GM19468 (cell line): ENCODE data around the gene CELSR2.
"Not testable (repeated sequence)": the region's sequence is repeated elsewhere in the genome, so short reads cannot be mapped to it uniquely, and the experiment has no call there.

Experiments used
- ATAC-seq: cut with Tn5 transposase; IDR thresholded peaks from one replicate; pipeline ENCODE4 v1.9.1; 2021; ENCODE audit warnings: mild to moderate bottlenecking, moderate library complexity, moderate number of reproducible peaks; ENCODE audit not compliant: unreplicated experiment; ENCODE audit errors: extremely low read depth

CELSR2 gene

DNA sequence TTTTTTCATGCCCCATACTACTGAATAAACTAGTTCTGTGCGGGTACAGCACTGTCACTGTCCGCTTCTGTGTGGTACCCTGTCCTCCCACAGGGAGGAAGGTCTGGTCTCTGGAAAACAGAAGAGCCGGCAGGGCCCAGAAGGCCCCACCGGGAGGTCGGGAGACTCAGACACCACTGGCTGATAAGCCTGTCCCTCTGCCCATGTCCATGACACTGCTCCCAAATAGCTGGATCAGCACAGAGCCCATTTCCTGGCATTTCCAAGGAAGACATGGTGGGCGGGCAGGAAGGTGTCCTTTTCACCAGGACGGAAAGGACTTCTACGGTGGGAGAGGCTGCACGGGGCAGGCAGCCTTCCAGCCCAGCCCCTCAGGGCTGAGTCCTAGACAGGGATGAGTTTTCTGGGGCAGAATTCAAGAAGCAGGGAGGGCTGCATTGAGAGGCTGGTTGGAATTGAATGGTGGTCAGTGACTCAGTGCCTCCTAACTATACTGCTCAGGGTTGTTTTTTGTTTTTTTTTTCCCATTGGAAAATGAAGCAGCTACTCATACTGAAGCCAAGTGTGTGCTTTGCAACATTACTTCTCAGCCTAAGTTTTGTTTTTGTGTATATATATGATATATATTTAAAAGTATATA, 26.5 kb downstream of the CELSR2 start:
- ATAC-seq: no peak

DNA sequence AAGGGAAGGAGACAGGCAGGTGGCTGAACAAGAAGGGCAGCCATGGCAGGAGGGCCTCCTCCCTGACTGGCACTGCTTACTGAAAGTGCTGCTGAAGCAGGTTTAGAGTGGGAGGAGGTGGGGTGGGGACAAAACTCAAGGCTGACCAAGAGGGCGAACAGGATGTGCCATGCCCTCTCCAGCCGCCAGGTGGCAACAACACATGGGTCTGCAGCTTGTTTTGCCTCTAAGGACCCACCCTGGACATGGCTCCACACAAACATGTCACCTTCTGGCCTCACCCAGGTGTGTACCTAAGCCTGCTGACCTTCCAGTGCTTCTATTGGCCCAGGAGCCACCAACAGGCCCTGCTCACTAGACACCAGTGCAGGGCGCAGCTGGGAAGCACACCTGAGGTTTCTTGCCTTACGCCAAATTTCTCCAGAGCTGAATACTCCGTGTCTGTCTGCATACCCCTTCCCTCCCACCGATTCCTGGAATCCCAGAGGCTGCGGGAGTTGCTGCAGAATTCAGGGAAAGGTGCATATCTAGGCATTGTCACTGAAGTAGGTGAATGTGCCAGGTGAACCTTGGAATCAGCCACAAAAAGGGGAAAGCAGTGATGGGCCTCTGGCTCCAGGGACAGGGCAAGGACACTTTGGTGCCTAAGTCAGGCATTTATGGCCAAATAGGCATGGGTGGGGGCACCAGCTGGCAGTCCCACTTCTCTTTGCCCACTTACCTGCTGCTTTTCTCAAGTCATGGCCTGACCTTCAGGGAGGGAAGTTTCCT, 28.3 kb downstream of the CELSR2 start:
- no peak for ATAC-seq

DNA sequence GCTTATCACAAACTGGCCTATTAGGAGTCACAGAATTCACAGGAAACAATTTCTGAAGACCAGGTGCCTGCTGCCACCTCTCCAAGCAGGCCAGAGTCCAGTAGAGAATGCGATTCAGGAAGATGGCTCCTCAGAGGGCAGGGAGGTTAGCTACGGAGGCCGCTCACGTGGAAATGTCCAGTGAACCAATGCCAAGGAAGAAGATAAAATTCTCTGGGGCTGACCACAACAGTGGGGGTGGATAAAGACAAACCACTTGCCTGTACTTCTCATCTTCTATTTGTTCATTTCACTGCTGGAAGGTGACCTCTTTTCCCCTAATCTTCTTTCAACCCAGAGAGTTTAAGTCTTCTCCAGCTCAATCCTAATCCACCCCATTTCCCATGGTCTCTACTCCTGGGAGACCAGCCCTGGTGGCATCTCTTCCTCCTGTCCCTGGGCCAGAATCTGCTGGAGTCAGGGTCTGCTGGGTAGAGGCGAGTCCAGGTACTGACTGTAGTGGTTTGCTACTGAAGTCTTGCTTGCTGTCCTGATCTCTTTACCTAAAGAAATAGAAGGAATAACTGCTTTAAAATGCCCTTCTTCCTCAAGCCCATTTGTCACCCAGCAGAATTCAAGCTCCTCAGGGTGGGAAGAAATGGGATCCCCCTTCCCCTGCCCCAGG, 30.4 kb downstream of the CELSR2 start:
- no peak for ATAC-seq

DNA sequence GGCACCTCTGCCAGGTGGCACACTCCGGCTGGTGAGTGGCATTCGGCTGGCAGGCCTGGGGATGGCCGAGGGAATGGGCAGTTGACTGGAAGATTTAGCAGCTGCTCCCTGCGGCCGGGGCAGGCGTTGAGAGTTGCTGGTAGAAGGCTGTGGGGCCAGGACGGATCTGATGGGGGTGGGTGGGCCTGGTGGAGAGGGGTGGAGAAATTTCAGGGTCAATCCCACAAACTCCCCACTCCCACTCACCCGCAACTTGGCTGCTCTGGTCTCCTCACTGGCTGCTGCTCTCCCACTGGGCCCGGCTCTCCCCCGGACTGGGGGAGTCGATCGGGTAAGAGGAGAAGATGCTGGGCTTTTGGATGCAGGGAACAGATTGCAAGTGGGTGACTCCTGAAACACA, 31.5 kb downstream of the CELSR2 start:
- no peak for ATAC-seq

DNA sequence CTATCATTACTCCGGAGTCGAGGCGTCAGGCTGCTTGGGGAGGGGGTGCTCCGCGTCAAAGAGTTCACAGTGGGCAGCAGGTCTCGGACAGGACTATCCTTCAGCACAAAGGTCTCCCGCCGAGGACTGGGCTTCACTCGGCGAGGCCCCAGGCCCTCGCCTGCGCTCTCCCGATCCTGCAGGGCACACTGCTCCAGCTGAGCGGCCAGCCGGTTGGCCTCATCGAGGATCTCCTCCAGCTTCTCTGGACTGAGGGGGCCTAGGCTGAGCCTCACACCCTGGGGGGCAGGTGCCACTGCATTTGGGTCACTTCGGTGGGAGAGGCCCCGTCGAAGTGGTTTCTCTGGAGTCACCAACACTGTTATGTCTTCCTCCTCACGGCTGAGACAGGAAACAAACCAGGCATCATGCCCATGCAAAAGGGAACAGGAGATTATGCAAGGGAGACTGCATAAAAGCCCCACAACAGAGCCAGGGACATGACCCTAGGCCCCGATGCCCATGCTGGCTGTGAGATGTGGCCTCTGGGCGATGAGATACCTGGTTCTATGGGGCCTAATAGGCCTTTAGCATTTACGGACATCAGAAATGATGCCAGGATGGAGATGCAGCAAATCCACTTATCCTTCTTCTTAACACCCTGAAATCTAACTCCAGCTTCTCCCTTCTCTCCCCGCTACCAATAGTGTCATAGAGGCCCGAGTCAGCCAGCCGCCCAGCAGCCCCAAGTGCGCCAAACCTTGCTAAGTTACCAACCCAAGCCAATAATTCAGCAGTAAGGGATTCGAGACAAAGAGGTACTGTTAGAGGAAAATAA, 32.5 kb downstream of the CELSR2 start:
- no peak for ATAC-seq

DNA sequence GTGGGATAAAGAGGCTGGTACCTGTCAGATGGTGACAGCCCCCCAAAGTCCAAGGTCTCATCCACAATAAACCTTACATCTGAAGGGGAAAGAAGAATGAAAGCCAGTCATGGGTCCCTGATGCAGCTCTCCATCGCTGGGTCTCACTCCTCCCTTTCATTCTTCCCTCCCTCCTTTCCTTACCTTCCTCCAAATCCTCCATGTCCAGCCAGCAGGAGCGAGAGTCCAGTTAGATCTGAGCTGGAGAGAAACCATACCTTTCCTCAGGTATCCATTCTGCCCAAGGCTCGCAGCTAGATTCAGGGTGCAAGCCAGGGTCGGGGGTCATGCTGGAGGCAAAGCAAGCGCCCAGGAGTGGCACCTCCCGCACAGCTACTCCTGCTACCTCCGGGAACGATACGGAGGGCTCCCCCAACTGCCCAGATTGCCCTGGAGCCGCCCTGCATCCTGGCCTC, 33.2 kb downstream of the CELSR2 start:
- ATAC-seq: no peak

DNA sequence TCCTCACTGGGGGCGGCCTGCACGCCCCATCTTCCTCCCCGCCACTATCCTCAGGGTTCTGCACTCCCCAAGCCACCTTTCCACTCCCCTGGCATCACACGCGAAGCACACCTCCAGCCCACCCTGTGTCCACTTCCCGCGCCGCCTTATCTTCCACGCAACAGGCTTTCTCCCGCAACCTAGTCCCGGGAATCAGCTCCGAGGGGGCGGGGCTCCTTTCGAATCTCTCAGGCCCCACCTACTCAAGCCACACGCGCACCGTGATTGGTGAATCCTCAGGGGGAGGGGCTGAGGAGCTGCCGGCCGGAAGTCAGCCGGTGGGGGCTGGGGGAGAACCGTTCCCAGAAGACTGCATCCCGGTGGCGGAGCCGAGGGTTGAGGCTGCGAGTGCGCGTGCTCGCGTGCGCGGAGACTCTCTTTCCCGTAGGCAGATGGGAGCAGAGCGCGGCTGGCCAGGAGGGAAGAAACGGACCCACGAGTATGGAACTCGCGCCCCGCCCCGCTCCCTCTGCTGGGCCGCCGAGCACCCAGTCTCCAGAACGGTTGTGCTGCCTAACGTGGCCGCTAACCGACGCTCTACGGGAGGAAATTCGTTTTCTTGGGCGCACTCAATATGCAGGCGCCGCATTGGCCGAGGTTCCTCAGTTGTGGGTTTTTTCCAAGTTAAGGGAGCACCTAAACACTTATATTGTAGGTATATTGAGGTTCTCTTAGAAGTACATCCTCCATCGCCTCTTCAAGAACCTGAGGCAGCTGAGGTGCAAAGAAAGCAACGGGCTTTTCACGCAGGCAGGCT, 33.8 kb downstream of the CELSR2 start, which contains the start of gene PSRC1:
Gene PSRC1, minus strand, starts transcription at position 194 of the 796 bp plus-strand sequence.
- peak; percentile 53 for ATAC-seq

DNA sequence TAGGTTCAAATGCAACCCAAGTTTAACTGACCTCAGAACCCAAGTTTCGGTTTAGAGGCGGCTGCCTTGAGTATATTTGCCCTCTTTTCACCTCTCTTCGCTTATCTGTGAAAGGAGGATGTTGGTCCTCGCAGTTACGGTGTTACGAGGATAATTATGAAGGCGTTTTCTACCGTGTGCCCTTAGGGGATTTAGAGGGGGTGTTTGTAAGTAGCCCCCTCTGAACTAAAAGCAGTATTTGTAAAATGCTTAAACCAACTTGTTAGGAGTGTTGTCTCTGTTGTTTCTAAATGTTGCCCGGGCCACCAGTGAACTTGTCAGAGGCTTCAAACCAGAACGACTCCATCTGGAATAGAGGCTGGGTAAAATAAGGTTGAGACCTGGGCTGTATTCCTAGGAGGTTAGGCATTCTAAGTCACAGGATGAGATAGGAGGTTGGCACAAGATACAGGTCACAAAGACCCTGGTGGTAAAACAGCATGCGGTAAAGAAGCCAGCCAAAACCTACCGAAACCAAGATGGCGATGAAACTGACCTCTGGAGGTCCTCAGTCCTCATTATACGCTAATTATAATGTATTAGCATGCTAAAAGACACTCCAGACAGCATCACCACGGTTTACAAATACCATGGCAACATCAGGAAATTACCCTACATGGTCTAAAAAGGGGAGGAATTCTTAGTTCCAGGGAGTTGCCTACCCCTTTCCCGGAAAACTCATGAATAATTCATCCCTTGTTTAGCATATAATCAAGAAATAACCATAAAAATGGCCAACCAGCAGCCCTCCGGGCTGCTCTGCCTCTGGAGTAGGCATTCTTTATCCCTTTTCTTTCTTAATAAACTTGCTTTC, 34.6 kb downstream of the CELSR2 start:
- no peak for ATAC-seq

DNA sequence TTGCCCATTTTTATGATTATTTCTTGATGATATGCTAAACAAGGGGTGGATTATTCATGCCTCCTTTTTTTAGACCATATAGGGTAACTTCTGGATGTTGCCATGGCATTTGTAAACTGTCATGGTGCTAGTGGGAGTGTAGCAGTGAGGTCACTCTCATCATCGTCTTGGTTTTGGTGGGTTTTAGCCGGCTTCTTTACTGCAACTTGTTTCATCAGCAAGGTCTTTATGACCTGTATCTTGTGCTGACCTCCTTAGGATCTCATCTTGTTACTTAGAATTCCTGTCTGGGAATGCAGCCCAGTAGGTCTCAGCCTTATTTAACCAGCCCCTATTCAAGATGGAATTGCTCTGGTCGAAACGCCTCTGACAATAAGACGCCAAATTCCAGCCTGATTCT, 37.4 kb downstream of the CELSR2 start:
- not testable (repeated sequence) for ATAC-seq

DNA sequence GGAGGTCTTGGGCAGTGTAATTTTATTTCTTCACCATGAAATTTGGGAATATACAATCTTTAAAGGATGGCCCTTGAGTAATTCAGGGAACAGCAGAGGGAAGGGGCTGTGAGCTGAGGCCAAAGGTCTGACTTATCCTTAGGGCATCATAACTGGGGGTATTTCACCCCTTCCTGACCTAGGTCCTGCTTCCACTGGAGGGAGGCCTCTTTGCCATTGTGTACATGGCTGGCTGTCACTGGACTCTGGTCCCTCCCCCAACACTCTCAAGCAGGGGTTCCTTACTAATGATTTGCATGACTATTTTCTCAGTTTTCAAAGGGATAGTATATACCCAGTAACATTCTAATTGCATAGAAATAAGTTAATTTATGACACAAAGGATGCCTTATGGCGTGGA, 40.8 kb downstream of the CELSR2 start:
- ATAC-seq: no peak

DNA sequence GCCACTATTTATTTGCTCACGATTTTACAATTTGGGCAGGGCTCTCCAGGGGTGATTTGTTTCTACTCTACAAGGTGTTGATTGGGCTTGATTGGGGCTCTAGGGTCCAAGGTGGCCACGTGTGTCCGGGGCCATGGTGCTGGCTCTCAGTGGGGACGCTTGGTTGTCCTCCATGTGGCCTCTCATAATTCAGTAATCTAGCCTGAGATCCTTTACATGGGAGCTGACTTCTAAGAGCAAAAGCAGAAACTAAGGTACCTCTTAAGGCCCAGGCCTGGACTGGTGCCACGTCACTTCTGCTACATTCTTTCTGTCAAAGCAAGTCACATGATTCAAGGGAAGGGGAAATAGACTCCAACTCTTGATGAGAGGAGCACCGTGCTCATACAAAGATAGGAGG, 41.7 kb downstream of the CELSR2 start:
- no peak for ATAC-seq

DNA sequence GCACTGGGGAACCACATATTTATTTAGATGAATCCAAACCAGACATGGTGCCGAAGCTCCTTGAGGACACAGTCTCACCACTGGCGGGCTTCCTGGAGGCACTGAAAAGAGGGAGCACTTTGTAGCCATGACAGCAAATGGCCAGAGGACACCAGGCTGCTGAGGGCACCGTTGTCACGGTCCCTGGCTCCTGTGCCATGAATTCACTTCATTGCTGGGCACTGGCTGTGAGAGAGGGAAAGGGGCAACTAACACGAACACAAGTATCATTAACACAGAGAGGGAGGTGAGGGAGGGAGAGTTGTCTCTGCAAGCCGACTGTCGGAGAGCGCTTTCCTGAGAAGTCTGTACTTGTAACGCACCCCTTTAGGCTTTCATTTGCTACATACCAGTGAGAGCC, 43.0 kb downstream of the CELSR2 start:
- no peak for ATAC-seq

DNA sequence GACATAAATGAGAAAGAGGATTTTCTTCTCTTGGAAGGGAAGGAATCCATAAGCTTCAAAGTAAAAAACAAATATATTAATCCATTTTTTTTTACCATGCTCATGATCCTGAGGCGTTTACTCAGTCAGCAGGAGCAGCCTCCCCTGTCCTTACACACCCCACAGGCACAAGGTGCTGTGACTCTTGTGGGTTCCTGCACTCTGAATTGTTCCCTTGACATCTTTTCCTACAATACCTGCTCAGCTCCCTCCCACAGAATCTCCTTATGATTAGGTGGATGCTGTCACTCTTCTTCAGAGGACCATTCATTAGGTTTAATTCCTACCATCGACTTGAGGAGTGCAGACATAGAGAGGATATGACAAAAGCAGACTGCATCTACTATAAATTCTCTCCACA, 43.7 kb downstream of the CELSR2 start:
- no peak for ATAC-seq

DNA sequence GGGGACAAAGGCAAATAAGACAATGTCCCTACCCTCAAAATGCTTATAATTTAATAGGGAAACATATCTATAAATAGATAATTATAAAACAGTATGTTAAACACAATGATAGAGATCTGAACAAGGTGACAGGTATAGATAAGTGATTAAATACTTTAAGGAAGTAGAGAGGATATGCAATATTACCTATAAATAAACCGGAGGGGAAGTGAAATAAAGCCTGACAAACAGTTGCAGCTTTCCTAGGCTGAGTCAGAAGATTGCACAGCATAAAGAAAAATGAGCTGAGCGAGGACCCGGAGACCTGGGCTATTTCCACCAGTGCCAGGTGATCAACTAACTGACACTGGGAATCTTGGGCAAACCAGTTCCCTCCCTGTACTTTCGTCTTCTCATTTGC, 45.1 kb downstream of the CELSR2 start:
- no peak for ATAC-seq

DNA sequence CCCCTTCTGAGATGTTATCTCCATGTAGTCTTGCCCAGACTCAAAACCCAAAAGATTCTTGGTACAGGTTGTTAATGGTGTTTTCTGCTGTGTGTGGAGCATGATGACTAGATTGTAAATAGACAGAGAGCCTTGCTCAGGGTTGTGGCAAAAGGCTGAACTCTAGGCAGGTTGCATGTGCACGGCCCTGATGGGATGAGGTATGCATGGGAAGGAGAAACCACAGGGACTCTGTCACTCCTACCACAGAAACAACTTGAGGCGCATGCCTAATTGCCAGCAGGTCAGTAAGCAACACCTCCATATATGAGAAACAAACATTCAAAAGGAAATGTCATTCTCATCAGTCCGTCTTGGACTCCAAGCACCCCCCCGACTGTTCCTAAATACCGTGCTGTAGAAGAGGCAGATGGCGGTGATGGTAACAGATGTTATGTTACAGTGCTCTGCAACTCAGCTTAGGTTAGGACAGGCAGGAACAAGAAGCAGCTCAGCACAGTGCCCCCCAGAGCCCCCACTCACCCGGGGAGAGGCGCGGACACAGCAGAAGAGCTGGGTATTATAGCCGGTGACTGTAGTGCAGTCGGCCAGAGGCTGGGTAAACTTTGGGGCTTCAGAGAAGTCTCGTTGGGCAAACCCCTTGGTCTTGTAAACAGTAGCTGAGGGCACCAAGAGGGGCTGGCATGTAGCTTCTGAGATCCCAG, 46.5 kb downstream of the CELSR2 start:
- ATAC-seq: no peak

DNA sequence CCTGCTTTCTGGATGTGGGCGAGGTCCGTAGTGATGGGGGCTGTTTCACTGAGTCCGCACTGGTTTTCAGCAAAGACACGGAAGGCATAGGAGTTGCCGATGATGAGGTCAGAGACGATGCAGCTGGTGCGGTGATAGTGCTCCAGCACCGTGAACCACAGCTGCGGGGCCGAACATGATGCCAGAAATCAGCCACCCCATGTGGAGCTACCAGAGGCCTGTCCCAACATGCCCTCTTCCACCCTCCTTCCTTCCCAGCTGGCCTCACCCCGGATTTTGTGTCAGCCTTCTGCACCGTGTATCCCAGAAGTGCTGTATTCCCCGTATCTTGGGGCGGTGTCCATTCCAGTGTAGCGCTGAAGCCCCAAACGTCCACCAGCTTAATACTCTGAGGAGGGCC, 47.4 kb downstream of the CELSR2 start:
- no peak for ATAC-seq

DNA sequence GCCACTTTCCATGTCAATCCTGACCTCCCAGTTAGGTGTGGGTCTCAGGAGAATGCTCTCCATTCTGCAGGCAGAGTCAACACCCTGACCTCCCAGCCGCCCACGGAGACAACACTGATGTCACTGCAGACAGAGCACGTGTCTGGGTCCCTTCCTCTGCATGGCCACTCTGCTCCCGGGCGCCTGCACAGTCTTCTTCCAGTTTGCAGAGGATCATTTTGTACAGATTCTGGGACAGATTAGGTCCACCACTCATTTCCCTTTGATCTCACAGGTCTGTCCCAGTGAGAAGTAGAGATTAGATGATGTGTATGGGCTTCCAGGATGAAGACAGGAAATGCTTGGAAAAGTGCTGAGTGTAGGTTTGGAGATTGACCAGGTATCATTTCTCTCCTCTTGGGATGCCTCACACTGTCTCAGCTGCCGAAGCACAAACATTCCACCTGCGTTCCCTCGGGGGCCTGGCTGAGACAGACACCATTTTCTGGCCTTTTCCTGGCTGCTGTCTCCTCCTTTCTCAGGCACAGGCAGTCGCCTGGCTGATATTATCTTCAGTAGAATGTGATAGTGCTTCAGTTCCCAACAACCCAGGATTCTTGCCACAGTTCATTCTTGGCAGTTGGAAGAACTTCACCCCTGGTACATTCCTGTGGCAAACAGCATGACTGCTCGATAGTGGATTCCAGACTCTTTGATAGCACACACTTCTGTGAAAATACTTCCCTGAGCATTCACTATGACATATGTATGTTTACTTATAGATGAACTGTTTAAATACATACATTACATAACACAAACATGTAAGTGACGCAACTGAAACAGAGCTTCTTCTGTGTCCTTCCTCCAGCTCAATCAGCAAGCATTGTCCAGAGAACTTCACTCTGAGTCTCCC, 49.6 kb downstream of the CELSR2 start:
- no peak for ATAC-seq
